OCI-LY7 (cell line): Measurements from ENCODE around the gene ZIC5.

ENCODE experiments used
- CTCF ChIP-seq: fragments of 200-600 bp; sonication (generic); conservative IDR thresholded peaks from 2 replicates; pipeline ENCODE4 v1.5.1; 2014; ENCODE audit warnings: mild to moderate bottlenecking, antibody characterized with exemption, low read length, moderate library complexity, mixed read lengths
- EZH2phosphoT487 ChIP-seq: fragments of 200-600 bp; sonication (generic); IDR thresholded peaks from 2 replicates; pipeline ENCODE4 v1.6.1; 2018; ENCODE audit warnings: low read depth, borderline replicate concordance, mild to moderate bottlenecking, mixed run types, antibody characterized with exemption, low read length, moderate library complexity, mixed read lengths

GRCh38 chr13:99922631-99923404 lies 48.7 kb downstream of the ZIC5 start:
- TF ChIP-seq EZH2phosphoT487, result no peak
- TF ChIP-seq CTCF, result no peak
